Measurements from ENCODE around the gene ZBTB3.

DNA sequence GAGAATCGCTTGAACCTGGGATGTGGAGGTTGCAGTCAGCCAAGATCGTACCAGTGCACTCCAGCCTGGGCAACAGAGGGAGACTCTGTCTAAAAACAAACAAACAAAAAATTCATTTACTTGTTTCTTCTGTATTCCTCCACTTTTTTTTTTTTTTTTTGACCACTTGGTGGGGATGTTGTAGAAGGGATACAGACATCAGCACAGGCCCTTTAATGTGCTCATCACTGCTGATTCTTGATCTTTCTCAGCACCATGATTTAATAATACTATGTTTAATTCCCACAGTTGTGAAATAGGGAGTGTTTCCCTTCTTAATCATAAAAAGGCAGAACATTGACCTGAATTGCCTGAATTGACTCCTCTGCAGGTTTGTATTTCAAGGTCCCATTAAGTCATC is 21.1 kb downstream of the ZBTB3 start:
- TF ChIP-seq, protein P1, sequence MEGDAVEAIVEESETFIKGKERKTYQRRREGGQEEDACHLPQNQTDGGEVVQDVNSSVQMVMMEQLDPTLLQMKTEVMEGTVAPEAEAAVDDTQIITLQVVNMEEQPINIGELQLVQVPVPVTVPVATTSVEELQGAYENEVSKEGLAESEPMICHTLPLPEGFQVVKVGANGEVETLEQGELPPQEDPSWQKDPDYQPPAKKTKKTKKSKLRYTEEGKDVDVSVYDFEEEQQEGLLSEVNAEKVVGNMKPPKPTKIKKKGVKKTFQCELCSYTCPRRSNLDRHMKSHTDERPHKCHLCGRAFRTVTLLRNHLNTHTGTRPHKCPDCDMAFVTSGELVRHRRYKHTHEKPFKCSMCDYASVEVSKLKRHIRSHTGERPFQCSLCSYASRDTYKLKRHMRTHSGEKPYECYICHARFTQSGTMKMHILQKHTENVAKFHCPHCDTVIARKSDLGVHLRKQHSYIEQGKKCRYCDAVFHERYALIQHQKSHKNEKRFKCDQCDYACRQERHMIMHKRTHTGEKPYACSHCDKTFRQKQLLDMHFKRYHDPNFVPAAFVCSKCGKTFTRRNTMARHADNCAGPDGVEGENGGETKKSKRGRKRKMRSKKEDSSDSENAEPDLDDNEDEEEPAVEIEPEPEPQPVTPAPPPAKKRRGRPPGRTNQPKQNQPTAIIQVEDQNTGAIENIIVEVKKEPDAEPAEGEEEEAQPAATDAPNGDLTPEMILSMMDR (IDR thresholded peaks at IDR 0.05; ENCODE audit: insufficient read depth, low read depth, low read length): no peak
- TF ChIP-seq EZH2 (IDR thresholded peaks at IDR 0.05; ENCODE audit: insufficient read depth, low read length): no peak
